ENCODE data around the gene TEAD2.

The TEAD2 gene

GRCh38 chr19:49340069-49340864 is 21.9 kb downstream of the TEAD2 start:
- DNase-seq (ENCODE audit: insufficient read length, low spot score) (peak; percentile 99), FAIRE-seq (no peak)
- no peak for TF ChIP-seq CTCF (IDR thresholded peaks at IDR 0.05; ENCODE audit: insufficient read depth, missing control alignments)

DNA sequence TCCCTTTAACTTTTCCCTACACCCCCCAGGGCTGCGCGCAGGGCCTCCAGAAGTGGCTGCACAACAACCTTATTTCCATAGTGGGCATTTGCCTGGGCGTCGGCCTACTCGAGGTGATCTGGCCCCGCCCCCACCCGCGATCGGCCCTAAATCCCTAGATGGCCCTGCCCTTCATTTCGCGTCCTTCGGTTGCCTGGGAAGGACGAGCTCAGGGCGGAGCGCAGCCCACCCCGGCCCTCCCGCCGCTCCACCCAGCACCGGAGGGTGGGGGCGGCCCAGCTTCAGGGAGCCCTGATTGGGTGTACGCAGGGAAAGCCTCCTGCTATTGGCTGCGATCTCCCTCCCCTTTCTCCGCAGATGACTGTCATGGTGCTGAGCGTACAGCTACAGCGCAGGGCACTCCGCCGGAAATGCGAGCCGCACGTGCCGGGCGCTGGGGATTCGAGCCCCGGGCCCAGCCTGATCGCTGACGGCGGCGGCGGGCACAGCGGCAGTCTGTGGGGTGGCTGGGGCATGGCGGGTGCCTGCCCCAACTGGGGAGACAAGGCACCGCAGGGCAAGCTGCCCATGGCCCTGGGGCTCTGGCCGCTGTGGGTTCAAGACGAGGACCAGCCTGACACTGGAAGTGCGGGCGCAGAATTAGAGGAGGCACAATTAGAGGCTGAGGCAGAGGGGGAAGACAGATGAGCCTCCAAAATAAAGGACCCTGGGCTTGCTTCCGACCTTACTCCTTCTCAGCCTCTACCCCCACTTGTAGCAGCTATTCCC is 22.7 kb downstream of the TEAD2 start:
- FAIRE-seq (no peak), DNase-seq (ENCODE audit: insufficient read length, low spot score) (peak; percentile 83)
- TF ChIP-seq CTCF (IDR thresholded peaks at IDR 0.05; ENCODE audit: insufficient read depth, missing control alignments), result no peak

- no peak for TF ChIP-seq CTCF (IDR thresholded peaks at IDR 0.05; ENCODE audit: insufficient read depth, missing control alignments)
- no peak for DNase-seq (ENCODE audit: insufficient read length, low spot score)
- FAIRE-seq, result no peak
Measured at GRCh38 chr19:49338691-49339300, 23.4 kb downstream of the TEAD2 start.

DNA sequence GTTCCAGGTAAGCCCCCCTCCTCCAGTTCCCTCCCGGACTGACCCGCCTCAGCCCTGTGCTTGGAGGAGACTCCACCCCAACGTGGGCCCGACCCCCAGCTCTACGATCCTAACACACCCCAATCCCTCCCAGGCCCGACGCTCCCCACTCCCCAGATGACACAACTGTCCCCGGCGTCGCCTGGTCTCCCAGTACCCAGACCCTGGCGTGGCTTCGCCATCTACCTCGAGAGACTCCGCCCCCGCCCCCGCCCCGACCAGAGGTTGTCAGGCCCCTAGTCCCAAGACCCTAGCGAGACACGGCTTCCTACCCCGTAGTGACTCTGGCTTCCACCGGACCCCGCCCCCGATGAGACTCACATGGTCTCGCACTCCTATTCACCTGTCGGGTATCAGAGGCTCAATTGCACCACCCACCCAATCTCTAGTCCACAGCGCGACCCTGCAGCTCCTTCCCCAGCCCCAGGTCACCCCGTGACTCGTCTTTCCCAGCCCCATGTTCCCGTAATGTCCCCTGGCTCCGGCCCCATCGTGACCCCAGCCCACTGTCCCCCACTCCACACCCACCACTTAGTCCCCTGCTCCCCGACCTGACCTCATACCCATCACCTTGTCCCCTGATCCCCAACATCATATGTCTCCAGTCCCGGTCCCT is 24.1 kb downstream of the TEAD2 start:
- no peak for TF ChIP-seq CTCF (IDR thresholded peaks at IDR 0.05; ENCODE audit: insufficient read depth, missing control alignments)
- DNase-seq (ENCODE audit: insufficient read length, low spot score) (no peak), FAIRE-seq (no peak)

- no peak for FAIRE-seq
- TF ChIP-seq CTCF (IDR thresholded peaks at IDR 0.05; ENCODE audit: insufficient read depth, missing control alignments), result no peak
- no peak for DNase-seq (ENCODE audit: insufficient read length, low spot score)
Measured at GRCh38 chr19:49337267-49338022, 24.8 kb downstream of the TEAD2 start.

DNA sequence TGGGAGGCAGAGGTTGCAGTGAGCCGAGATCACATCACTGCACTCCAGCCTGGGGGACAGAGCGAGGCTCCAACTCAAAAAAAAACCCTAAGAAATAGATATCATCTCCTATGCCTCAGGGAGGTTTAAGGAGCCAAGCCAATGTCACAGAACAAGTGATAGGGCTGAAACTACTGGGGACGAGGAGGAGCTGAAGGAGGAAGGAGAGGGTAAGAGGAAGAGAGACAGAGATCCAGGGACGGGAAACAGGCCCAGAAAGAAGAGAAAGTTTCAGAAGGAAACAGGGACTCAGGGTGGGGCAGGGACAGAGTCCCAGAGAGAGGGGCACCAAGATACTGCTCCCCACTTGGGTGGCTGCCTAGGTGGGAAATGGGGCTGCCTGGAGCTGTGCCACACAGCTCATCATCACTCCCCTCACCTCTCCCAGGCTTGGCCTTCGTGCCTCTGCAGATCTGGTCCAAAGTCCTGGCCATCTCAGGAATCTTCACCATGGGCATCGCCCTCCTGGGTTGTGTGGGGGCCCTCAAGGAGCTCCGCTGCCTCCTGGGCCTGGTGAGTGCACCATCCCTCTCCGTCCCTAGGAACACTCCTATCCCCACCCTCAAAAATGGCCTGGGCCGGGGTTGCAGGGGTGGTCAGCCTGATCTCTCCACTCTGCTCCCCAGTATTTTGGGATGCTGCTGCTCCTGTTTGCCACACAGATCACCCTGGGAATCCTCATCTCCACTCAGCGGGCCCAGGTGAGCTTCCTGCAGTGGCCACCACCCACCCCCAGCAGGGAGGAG is 25.5 kb downstream of the TEAD2 start:
- no peak for FAIRE-seq
- no peak for TF ChIP-seq CTCF (IDR thresholded peaks at IDR 0.05; ENCODE audit: insufficient read depth, missing control alignments)
- no peak for DNase-seq (ENCODE audit: insufficient read length, low spot score)
